PFSK-1 (cell line): ENCODE measurements around the gene SLC37A4.

Source experiments
- FOXP2 ChIP-seq: optimal IDR thresholded peaks from 2 replicates; pipeline ENCODE3; 2011; ENCODE audit warnings: borderline replicate concordance, control low read depth, inconsistent platforms; ENCODE audit not compliant: insufficient read depth; ENCODE audit errors: extremely low read length, extremely low read depth
- POLR2AphosphoS5 ChIP-seq: IDR thresholded peaks from 2 replicates; pipeline ENCODE4 v1.6.1; 2012; ENCODE audit warnings: low read depth, mild to moderate bottlenecking, control low read depth, low read length, moderate library complexity
- SIN3A ChIP-seq: IDR thresholded peaks from 2 replicates; pipeline ENCODE4 v1.6.1; 2012; ENCODE audit warnings: mild to moderate bottlenecking, low read length, moderate library complexity, borderline replicate concordance; ENCODE audit not compliant: insufficient read depth
- TAF1 ChIP-seq: IDR thresholded peaks from 2 replicates; pipeline ENCODE4 v1.6.1; 2012; ENCODE audit warnings: low read length, control low read depth, borderline replicate concordance; ENCODE audit not compliant: insufficient read depth

GRCh38 chr11:119051440-119052162, 20.9 kb upstream of the SLC37A4 start:
- TF ChIP-seq POLR2AphosphoS5: no peak
- TF ChIP-seq FOXP2: no peak
- no peak for TF ChIP-seq SIN3A
- no peak for TF ChIP-seq TAF1
